ENCODE results near the gene IQSEC1. TPM values are rescaled to one million over a fixed set of nuclear protein-coding genes. Genes with fewer than 3 reads are reported as not detected.

The IQSEC1 gene
- total and polyA plus RNA-seq, 9 of the 15 experiments (the other 6 are each of a cell fraction or from before 2014, with no cell fraction given) = 0.56 to 39.0 (median 6.8) TPM

- no peak for TF ChIP-seq ZNF707 (CRISPR knock-in tag; conservative IDR thresholded peaks at IDR 0.05)
- 0 out of 2 replicates have a peak, but pooled peaks have one; percentile 24 for TF ChIP-seq FOSL1 (tag; conservative IDR thresholded peaks at IDR 0.05)
- no peak for TF ChIP-seq DLX4 (CRISPR knock-in tag; IDR thresholded peaks at IDR 0.05)
- no peak for TF ChIP-seq FOXA1 (IDR thresholded peaks at IDR 0.05; ENCODE audit: borderline replicate concordance)
- TF ChIP-seq KDM4B (IDR thresholded peaks at IDR 0.05; ENCODE audit: borderline replicate concordance in 2 of 2, low read depth in 1 of 2) = peak in 1 of 2 experiments; percentile 96; a peak in 1 of 4 replicates
- TF ChIP-seq HNRNPUL1 (IDR thresholded peaks at IDR 0.05; ENCODE audit: low read length) = no peak
- TF ChIP-seq NCOA6 (IDR thresholded peaks at IDR 0.05) = no peak
- no peak for TF ChIP-seq SMAD2 (IDR thresholded peaks at IDR 0.05; ENCODE audit: low read depth, low read length)
- no peak for TF ChIP-seq ETV5 (CRISPR knock-in tag; IDR thresholded peaks at IDR 0.05; ENCODE audit: low read depth)
- no peak for TF ChIP-seq ETS2 (tag; IDR thresholded peaks at IDR 0.05; ENCODE audit: borderline replicate concordance, poor library complexity, severe bottlenecking)
- no peak for TF ChIP-seq CBFA2T2 (conservative IDR thresholded peaks at IDR 0.05)
- TF ChIP-seq BHLHE40 (IDR thresholded peaks at IDR 0.05; ENCODE audit: low read length) = no peak
- no peak for TF ChIP-seq RBM39 (optimal IDR thresholded peaks at IDR 0.05; ENCODE audit: low read depth, low read length)
- no peak for TF ChIP-seq ATF1 (CRISPR knock-in tag; IDR thresholded peaks at IDR 0.05)
- no peak for TF ChIP-seq ATF1 (tag; IDR thresholded peaks at IDR 0.05)
- no peak for TF ChIP-seq MTA2 (IDR thresholded peaks at IDR 0.05; ENCODE audit: low read depth)
- no peak for TF ChIP-seq MCM7 (IDR thresholded peaks at IDR 0.05)
- peak; percentile 87 for TF ChIP-seq POLR2H (tag; IDR thresholded peaks at IDR 0.05; ENCODE audit: low read depth)
- TF ChIP-seq HOMEZ (CRISPR knock-in tag; IDR thresholded peaks at IDR 0.05) = no peak
- TF ChIP-seq SAP30 (IDR thresholded peaks at IDR 0.05; ENCODE audit: borderline replicate concordance, insufficient read depth, low read depth, low read length, poor library complexity, severe bottlenecking) = no peak
- TF ChIP-seq IRF2 (CRISPR knock-in tag; IDR thresholded peaks at IDR 0.05) = no peak
- TF ChIP-seq RUNX1 (IDR thresholded peaks at IDR 0.05; ENCODE audit: low read depth) = peak; percentile 69; the same call in 1 of the 2 replicates
- TF ChIP-seq GABPB1 (CRISPR knock-in tag; IDR thresholded peaks at IDR 0.05) = 0 out of 2 replicates have a peak, but pooled peaks have one; percentile 23
Measured at GRCh38 chr3:13002398-13003124, 70.7 kb downstream of the IQSEC1 start (continued).
